ENCODE data around the gene TEX19. TPM values are rescaled to one million over a fixed set of nuclear protein-coding genes. Genes with fewer than 3 reads are reported as not detected.

TEX19 gene
- total RNA-seq, 6 experiments from 2014 or later: 0.10 to 0.14 TPM; not detected in 4

GRCh38 chr17:82387705-82388106 lies 28.7 kb downstream of the TEX19 start:
- no peak for TF ChIP-seq CTCF (IDR thresholded peaks at IDR 0.05)
- Mint-ChIP-seq H3K27me3 (ENCODE audit: insufficient read depth) (peaks cover 9% of the 10 kb centered on the region; the same call in 1 of the 2 replicates), H3K4me1 (ENCODE audit: low read depth) (0 out of 2 replicates have a peak, but pooled peaks cover 5% of the 10 kb centered on the region), H3K9me3 (no peaks in the 10 kb centered on the region), H3K4me3 (no peak overlapping the region), H3K36me3 (ENCODE audit: low read depth) (no peaks in the 10 kb centered on the region), H3K27ac (no peak overlapping the region)
- DNase-seq: no peak

DNA sequence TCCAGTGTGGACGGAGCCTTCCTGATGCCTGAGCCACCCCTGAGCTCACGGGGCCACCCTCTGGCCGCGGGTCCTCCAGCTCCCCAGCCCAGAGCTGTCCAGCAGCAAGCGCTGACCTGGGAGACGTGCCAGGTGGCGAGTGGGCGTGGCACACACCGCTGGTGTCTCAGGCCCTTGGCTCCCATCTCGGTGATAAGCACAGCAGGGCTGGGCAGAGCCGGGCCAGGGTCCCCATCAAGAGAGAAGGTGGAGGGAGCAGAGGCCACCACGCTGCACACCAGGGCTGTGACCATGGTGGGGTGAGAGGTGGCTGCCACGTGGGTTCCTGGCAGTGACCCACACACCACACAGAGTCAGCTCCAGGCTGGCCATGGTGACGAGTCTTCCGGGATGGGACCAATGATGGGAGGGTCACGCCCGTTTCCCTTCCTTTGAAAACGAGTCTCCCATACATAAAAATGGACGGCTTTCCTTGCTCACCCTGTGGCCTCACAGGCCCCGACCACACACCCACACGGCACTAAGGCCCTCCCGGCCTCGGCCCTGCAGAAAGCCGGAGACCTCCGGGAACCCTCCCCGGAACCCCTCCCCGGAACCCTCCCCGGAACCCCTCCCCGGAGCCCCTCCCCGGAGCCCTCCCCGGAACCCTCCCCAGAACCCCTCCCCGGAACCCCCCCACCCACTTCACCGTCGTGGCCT lies 29.3 kb downstream of the TEX19 start:
- H3K27ac Mint-ChIP-seq: no peak overlapping the region
- TF ChIP-seq CTCF (IDR thresholded peaks at IDR 0.05): no peak
- H3K27me3 Mint-ChIP-seq (ENCODE audit: insufficient read depth): peaks cover 9% of the 10 kb centered on the region; the same call in 1 of the 2 replicates
- H3K36me3 Mint-ChIP-seq (ENCODE audit: low read depth): no peaks in the 10 kb centered on the region
- DNase-seq: no peak
- no peak overlapping the region for H3K4me3 Mint-ChIP-seq
- no peaks in the 10 kb centered on the region for H3K9me3 Mint-ChIP-seq
- 0 out of 2 replicates have a peak, but pooled peaks cover 5% of the 10 kb centered on the region for H3K4me1 Mint-ChIP-seq (ENCODE audit: low read depth)

DNA sequence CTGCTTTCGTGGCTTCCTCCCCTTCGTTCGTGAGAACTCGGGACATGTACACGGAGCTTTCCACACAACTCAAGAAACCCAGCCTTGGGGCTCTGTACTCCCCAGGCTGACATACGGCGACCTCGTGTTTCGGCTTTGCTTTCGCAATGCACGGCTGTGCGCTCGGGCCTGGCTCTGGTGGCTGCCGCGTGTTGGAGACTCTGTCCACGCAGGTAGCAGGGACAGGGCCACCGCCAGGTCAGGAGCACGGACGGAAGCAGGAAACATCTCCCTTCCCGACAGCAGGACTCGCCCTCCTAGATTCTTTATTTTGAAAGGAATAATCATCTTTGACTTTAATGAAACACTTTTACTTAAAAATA lies 29.9 kb downstream of the TEX19 start:
- Mint-ChIP-seq H3K27me3 (ENCODE audit: insufficient read depth) (peaks cover 9% of the 10 kb centered on the region; the same call in 1 of the 2 replicates), H3K4me3 (no peak overlapping the region), H3K9me3 (no peaks in the 10 kb centered on the region), H3K27ac (no peak overlapping the region), H3K4me1 (ENCODE audit: low read depth) (0 out of 2 replicates have a peak, but pooled peaks cover 5% of the 10 kb centered on the region), H3K36me3 (ENCODE audit: low read depth) (no peaks in the 10 kb centered on the region)
- DNase-seq: no peak
- no peak for TF ChIP-seq CTCF (IDR thresholded peaks at IDR 0.05)

- no peak for TF ChIP-seq CTCF (IDR thresholded peaks at IDR 0.05)
- Mint-ChIP-seq H3K27ac (no peak overlapping the region), H3K27me3 (ENCODE audit: insufficient read depth) (peaks cover 9% of the 10 kb centered on the region; the same call in 1 of the 2 replicates), H3K4me1 (ENCODE audit: low read depth) (0 out of 2 replicates have a peak, but pooled peaks cover 5% of the 10 kb centered on the region), H3K36me3 (ENCODE audit: low read depth) (no peaks in the 10 kb centered on the region), H3K4me3 (no peak overlapping the region), H3K9me3 (no peaks in the 10 kb centered on the region)
- no peak for DNase-seq
Measured at GRCh38 chr17:82389379-82389778, 30.3 kb downstream of the TEX19 start.

DNA sequence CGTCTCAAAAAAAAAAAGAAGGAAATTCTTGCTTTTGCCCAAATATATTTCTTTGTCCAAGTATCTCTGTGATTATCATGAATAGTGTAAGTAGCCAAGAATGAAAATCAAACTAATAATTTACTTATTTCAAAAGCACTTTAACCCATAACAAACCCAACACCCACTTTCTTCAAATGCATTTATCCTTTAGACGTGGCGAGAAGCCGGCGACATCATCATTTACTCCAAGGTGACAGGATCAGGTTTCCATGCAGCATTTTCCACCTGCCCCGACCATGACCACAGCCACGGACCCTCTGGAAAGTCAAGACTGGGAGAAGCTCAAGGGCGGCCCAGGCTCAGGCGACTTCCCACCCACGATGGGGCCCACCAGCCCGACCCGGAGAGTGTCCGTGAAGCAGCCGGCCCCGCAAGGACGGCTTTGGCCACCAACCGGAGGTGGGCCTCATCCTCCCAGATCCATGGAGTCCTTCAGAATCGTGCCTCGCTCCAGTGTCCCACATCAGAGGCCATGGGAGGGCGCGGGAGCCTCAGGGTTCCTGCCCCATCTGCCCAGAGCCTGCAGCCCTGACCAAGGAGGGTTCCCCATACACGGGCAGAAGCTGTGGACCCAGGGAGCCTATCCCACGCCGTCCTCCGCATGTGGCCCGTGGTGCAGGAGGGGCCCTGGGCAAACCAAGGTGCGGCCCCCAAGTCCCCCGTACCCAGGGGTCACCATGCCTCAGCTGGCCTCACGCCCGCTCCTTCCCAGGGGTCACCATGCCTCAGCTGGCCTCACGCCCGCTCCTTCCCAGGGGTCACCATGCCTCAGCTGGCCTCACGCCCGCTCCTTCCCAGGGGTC lies 31.2 kb downstream of the TEX19 start:
- no peak for TF ChIP-seq CTCF (IDR thresholded peaks at IDR 0.05)
- H3K27me3 Mint-ChIP-seq (ENCODE audit: insufficient read depth): peaks cover 7% of the 10 kb centered on the region; the same call in 1 of the 2 replicates
- H3K27ac Mint-ChIP-seq: no peak overlapping the region
- no peaks in the 10 kb centered on the region for H3K4me1 Mint-ChIP-seq (ENCODE audit: low read depth)
- DNase-seq: no peak
- no peak overlapping the region for H3K4me3 Mint-ChIP-seq
- no peaks in the 10 kb centered on the region for H3K36me3 Mint-ChIP-seq (ENCODE audit: low read depth)
- no peaks in the 10 kb centered on the region for H3K9me3 Mint-ChIP-seq

Data from HFFc6 (cell line).